NOMO-1 treated with DMSO at 0.1 percent for 48 hours (cell line): ENCODE results near the gene SIGLEC9.
"Not testable (repeated sequence)": the region's sequence is repeated elsewhere in the genome, so short reads cannot be mapped to it uniquely, and the experiment has no call there.

Experiments
- DNase-seq: peaks from one replicate; lab custom pipeline; 2025; ENCODE audit not compliant: unreplicated experiment; lab: John Stamatoyannopoulos, UW

Gene SIGLEC9

GRCh38 chr19:51142809-51143475 is 18.2 kb downstream of the SIGLEC9 start:
- DNase-seq = not testable (repeated sequence)

- no peak for DNase-seq
Measured at GRCh38 chr19:51143486-51143885, 18.8 kb downstream of the SIGLEC9 start.

GRCh38 chr19:51144482-51145045 is 19.9 kb downstream of the SIGLEC9 start:
- DNase-seq = no peak

- DNase-seq = no peak
Measured at GRCh38 chr19:51145916-51146493, 21.3 kb downstream of the SIGLEC9 start.

GRCh38 chr19:51146751-51147150 is 22.0 kb downstream of the SIGLEC9 start:
- DNase-seq = no peak

- no peak for DNase-seq
Measured at GRCh38 chr19:51147663-51148062, 23.0 kb downstream of the SIGLEC9 start.

DNA sequence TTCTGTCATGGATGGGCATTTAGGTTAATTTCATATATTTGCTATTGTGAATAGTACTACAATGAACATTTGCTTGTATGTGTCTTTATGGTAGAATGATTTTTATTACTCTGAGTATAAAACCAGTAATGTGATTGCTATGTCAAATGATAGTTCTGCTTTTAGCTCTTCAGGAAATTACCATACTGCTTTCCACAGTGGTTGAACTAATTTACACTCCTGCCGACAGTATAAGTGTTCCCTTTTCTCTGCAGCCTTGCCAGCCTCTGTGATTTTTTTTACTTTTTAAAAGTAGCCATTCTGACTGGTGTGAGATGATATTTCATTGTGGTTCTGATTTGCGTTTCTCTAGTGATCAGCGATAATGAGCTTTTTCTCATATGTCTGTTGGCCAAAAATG is 23.9 kb downstream of the SIGLEC9 start:
- peak; percentile 71 for DNase-seq

DNA sequence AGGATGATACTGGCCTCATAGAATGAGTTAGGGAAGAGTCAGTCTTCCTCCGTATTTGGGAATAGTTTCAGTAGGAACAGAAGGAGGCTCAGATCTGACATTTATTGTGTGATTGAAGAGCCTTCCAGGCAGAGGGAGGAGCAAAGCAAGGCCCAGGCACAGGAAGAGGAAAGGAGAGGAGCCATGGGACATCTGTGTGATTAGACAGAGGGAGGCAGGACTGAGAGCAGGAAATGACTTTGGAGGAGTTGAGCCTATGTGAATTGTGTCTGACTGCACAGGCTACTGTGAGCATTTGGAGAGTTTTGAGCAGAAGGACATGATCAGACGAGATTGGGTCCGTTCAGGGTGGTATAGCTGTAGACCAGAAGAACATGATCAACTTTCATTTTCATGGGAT is 25.9 kb downstream of the SIGLEC9 start:
- DNase-seq = no peak

DNA sequence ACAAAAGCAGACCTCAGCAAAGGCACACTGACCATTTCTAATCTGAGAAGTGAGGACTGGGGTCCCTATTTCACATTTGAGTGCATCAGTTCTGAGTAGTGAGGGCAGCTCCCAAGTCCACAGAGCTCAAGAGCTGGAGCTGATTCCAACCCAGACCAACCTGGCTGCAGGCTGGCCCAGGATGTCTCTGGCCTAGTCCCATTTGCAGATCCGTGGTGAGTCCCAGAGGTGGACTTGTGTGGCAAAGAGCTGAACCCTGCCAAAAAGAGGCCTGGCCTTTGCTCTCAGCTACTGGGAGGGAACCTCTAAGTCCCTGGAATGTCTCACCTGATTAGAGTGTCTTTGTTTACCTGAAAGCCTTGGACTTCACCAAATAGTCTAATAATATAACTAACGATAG is 32.0 kb downstream of the SIGLEC9 start:
- DNase-seq = no peak

- DNase-seq = no peak
Measured at GRCh38 chr19:51157265-51157664, 32.6 kb downstream of the SIGLEC9 start.

GRCh38 chr19:51158474-51159129 is 33.9 kb downstream of the SIGLEC9 start:
- DNase-seq = peak; percentile 45

GRCh38 chr19:51159656-51160055 is 35.0 kb downstream of the SIGLEC9 start:
- no peak for DNase-seq

- no peak for DNase-seq
Measured at GRCh38 chr19:51161266-51161665, 36.6 kb downstream of the SIGLEC9 start.

- no peak for DNase-seq
Measured at GRCh38 chr19:51161867-51162496, 37.3 kb downstream of the SIGLEC9 start.

- no peak for DNase-seq
Measured at GRCh38 chr19:51163257-51163656, 38.6 kb downstream of the SIGLEC9 start.

DNA sequence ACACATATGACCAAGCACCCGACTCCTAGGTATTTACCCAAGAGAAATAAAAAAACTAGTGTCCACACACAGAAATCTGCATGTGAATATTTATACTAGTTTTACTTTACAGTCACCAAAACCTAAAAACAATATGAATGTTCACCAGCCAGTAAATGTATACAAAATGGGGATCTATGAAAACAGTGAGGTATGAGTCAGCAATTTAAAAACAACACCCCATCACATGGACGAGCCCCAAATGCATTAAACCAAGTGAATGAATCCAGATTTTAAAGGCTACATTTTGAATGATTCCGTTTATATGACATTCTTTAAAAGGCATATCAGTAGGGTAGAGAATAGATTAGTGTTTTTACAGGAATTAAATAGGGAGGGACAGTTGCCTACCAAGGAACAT is 39.5 kb downstream of the SIGLEC9 start:
- DNase-seq = no peak

GRCh38 chr19:51166846-51167490 is 42.3 kb downstream of the SIGLEC9 start:
- peak; percentile 65 for DNase-seq

DNA sequence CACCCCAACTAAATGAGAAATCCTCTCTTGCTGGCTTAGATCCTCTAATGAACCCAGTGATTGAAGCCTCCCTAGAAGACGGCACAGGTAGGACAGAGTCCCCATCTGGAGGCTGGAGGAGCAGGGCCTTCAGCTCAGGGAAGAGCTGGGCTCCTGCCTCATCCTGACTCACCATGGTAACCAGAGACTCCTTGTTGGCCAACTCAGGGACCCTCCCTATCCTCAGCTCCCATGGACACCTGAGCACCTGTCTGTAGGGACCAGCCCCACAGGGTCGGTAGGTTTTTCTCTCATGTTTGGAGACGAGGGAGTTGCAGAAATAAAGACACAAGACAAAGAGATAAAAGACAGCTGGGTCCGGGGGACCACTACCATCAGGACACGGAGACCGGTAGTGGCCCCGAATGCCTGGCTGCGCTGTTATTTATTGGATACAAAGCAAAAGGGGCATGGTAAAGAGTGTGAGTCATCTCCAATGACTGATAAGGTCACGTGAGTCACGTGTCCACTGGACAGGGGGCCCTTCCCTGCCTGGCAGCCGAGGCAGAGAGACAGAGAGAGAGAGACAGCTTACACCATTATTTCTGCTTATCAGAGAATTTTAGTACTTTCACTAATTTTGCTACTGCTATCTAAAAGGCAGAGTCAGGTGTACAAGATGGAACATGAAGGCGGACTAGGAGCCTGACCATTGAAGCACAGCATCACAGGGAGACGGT is 44.0 kb downstream of the SIGLEC9 start:
- DNase-seq = no peak

DNA sequence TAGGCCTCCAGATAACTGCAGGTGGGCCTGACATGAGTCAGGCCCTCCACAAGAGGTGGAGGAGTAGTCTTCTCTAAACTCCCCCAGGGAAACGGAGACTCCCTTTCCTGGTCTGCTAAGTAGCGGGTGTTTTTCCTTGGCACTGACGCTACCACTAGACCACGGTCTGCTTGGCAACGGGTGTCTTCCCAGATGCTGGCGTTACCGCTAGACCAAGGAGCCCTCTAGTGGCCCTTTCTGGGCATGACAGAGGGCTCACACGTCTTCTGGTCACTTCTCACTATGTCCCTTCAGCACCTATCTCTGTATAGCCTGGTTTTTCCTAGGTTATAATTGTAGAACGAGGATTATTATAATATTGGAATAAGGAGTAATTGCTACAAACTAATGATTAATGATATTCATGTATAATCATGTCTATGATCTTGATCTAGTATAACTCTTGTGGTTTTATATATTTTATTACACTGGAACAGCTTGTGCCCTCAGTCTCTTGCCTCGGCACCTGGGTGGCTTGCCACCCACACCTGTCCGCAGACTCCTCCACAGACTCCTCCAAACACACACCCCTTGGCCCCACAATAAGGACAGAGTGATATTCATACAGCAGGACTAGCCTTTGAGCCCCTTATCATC is 44.7 kb downstream of the SIGLEC9 start:
- DNase-seq = peak; percentile 37

DNA sequence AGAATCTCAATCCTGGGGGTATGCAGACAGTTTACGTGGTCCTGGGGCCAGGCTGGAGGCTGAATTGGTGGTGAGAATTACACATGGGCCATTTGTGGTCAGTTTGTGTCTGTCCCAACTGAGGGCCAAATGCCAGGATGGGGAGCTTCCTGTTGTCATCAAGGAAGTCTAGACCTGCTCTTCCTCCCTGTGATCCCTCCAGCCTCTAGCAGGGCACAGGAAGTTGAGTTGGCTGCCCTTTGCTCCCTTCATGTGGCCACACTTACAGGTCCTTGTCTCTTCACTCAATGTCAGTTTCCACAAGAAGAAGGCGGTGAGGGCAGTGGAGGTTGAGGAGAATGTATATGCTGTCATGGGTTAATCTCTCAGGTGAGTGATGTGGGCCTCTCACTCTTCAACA is 47.5 kb downstream of the SIGLEC9 start:
- no peak for DNase-seq
